Stimulated activated CD4-positive, alpha-beta T cell treated with anti-CD3 and anti-CD28 coated beads, Interleukin-4, amount 100 ng/mL, for 48 hours (primary cell): ENCODE results near the gene KBTBD12.

ENCODE experiments used
- DNase-seq, 2 donors: peaks; one replicate each; pipeline ENCODE4 v3.0.0-alpha.2; 2020; ENCODE audit warnings: low read depth in 2 of 2

The KBTBD12 gene

GRCh38 chr3:127985655-127986225 is 70.7 kb downstream of the KBTBD12 start:
- DNase-seq: no peak

- DNase-seq: no peak
Observed at GRCh38 chr3:127986803-127987202, 71.8 kb downstream of the KBTBD12 start.

GRCh38 chr3:127987309-127987995 is 72.4 kb downstream of the KBTBD12 start:
- no peak for DNase-seq

DNA sequence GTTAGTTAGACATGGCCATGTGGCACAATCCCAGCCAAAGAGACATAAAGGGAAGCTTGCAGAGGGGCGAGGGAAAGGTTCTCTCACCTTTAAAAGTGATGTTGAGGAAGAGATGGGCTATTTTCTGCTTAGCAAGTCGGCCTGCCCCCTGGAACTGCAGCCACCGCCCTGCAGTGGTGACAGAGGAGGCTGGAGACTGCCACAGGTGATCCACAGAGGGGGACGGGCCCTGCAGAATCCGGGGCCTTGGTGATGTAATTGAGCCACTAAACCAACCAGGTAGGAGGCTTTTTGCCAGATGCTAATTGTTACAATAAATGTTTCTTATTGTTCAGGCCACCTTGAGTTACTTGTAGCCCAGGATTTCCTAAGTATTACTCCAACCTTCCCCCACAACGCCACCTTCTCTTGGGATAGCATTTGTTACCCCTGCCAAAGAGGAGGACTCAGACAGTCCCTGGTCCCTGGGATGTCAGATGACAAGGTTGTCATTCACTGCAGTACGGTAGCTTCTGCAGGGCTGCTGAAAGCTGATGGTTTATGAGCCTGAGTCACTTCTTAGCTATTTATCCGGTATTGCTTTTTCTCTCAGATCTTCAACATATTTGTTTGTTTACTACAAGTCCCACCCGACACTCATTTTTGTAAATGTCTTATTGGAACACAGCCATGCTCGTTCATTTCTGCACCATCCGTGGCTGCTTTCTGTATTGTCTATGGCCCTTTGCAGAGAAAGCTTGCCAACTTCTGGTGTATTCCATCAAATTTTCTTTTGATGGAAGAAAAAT is 73.9 kb downstream of the KBTBD12 start:
- no peak for DNase-seq

- no peak for DNase-seq
Observed at GRCh38 chr3:127990051-127990450, 75.0 kb downstream of the KBTBD12 start.

GRCh38 chr3:127990461-127990860 is 75.4 kb downstream of the KBTBD12 start:
- DNase-seq: no peak

- DNase-seq: no peak
Observed at GRCh38 chr3:127991251-127991650, 76.2 kb downstream of the KBTBD12 start.

DNA sequence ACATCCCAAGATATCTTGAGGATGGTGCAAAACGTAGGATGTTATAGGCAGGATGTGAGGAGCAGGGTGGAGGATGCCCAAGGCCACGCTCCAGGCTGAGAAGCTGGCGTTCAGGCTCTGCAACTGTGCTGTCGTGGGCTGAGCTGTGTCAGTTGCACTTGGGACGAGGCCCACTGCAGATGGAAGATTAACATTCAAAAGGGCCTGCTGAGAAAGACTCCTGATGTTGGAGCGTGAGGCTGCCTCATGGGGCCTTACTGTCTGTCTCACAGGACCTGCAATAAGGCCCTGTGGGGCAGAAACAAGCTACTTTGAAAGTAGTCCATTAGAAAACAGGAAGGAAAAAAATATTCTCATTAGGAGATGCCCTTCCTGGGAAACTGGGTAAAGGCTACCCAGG is 76.6 kb downstream of the KBTBD12 start:
- DNase-seq: no peak

DNA sequence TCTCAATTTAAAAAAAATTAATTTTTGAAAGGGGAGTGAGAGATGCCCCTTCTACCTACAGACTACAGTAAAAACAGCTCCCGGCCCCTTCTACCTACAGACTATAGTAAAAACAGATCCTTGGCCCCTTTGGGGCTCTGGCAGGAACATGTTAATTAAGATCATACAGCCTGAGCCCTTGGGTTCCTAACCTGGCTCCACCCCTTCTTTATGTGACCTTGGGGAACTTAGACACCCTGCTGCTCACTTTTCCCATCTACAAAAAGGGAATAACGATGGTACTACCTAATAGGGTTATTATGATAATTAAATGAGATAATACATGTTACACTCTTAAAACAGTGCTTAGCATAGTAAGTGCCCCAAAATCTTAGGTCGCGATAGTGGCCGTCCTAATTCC is 77.1 kb downstream of the KBTBD12 start:
- no peak for DNase-seq

DNA sequence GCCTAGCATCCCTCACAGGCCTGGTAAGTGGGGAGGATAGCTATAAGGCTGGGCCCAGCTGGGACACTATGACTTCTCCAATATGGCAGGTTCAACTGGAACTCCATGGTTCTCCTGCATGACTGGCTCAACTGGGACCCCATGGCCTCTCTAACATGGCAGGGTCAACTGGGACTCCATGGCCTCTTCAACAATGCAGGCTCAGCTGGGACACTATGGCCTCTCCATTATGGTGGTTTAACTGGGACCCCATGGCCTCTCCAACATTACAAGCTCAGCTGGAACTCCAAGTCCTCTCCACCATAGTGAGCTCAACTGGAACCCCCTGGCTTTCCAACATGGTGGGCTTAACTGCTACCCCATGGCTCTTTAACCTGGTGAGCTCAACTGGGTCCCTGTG is 79.0 kb downstream of the KBTBD12 start:
- DNase-seq: no peak

GRCh38 chr3:127997016-127997415 is 82.0 kb downstream of the KBTBD12 start:
- no peak for DNase-seq

- DNase-seq: no peak
Observed at GRCh38 chr3:127997961-127998360, 82.9 kb downstream of the KBTBD12 start.

DNA sequence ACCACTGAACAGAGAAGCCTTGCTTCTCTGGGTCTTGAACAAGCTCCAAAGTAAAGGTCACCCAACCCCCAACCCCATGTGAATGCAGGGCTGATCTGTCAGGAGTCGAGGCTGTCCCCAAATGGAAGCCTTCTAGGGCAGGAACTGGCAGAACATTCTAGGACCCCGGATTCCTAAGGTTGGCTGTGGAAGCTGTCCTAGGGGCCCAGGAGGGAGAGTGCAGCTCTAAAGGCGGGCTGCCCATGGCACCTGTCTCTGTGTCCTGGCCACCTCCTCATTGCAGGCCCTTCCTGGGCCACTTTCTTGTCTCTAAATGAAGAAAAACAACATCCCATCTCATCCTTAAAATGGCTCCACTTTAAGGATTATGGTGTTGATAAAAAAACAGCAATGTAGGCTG is 83.6 kb downstream of the KBTBD12 start:
- no peak for DNase-seq

DNA sequence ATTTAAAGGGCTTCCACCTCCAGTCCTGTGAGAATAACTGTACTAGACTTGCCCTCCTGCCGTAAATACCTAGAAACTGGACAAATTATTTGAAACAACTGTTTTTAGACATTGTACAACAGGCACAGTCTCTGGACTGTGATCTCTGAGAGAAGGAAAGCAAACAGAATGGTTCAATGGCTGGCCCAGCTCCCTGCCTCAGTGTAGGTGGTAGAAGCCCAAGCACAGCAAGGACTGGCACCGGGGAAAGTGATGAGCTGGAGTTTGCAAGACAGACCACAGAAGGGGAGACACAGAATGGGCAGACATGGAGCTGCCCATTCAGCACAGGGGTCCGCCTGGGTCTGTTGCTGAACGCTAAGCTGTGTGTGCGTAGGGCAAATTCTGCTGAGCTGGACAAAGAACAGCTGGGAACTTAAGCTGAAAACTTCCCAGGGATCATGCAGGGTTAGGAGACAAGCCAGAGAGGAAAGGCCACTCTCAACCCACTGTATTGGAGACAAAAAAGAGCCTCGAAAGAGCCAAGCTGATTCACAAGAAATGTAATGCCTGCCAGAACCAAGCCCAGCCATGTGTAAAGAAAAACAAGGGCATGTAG is 84.6 kb downstream of the KBTBD12 start:
- no peak for DNase-seq

DNA sequence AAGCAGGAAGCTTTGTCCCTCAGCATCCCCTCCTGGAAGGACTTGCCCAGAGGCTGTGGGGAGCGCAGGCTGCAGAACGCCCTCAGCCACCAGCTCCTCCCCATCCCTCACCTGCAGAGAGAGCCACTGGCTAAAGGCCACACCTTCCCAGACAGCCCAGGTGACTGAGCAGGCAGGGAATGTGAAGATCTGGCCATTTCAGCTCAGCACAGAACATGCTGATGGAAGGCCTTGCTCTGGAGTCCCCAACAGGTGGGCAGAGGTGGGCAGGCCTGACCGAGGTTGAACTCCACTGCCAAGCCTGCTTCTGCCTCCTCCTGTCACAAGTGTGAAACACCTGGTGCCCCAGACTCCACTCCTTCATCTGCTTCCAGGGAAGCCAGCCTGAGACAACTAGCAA is 86.5 kb downstream of the KBTBD12 start:
- DNase-seq: no peak

GRCh38 chr3:128004661-128005060 is 89.6 kb downstream of the KBTBD12 start:
- DNase-seq: no peak

GRCh38 chr3:128006061-128007032 is 91.3 kb downstream of the KBTBD12 start:
- DNase-seq: no peak

- no peak for DNase-seq
Observed at GRCh38 chr3:128007033-128007424, 92.0 kb downstream of the KBTBD12 start.

DNA sequence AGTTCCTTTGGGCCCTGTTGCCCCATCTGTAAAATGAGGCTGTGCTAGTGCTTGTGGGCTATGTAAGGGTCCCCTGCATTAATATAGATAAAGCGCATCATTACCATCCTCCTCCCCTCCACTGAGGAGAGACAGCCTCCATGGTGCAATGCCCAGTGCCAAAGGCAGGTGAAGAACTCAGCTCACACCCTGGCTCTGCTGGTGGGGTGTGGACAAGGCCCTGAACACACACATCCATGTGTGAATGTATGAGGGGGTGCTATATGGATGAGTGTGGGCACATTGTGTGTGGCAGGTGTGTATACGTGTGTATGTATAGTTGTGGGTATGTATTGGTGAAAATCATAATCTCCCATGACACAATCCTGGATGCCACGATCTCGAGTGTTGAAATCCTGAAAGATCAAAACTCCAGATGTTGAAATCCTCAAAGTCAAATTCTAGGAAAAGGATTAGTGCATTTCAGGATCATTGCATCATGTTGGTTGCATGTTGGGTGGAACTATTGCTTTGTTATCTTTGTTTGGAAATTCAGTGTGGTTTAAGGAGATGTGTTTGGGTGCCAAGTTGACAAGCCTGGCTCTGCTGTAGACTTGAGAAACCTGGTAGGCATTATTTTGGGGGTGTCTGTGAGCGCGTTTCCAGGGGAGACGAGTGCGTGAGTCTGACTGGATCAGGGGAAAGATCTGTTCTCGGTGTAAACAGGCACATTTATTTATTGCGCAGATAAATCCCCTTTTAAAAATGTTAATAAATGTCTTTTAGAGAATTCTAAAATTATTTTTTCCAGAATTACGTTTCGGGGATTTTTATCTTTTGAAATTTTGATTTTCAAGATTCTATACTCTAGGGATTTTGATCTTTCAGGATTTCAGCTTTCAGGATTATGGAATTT is 95.2 kb downstream of the KBTBD12 start:
- no peak for DNase-seq

DNA sequence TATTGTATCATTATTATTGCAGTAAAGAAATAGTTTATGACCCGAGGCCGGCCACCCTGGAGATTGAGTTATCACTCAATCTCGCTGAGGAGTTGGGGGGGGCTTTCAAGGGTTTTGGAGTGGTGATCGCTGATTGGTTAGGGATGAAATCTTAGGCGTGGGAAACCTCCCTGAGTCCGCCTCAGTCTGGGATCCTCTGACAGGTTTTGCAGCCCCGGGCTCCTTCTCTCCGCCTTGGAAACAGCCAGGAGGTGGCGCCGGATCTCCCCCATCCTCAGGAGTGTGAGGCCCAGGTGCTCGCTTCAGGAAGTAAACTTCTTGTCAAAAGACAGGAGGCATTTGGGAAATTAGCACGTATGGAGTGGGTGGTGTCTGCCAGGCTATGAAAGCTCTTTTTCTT is 96.1 kb downstream of the KBTBD12 start:
- no peak for DNase-seq
